GM23248 (cell line): ENCODE data around the gene MRPL38. TPM values are rescaled to one million over a fixed set of nuclear protein-coding genes. Genes with fewer than 3 reads are reported as not detected.

Source experiments
- DNase-seq: peaks from one replicate; pipeline ENCODE4 v3.0.0-alpha.2; 2015
- H2AFZ ChIP-seq: fragments of 200-600 bp; sonication (generic); 2 replicates; pipeline ENCODE4 v1.6.1; 2016; ENCODE audit warnings: antibody characterized with exemption
- H3F3A ChIP-seq: fragments of 200-600 bp; sonication (generic); 2 replicates; pipeline ENCODE4 v1.6.1; 2016; ENCODE audit warnings: mild to moderate bottlenecking, antibody characterized with exemption, mixed run types; ENCODE audit not compliant: insufficient read depth
- H3K27ac ChIP-seq: fragments of 200-600 bp; sonication (generic); 2 replicates; pipeline ENCODE4 v1.5.1; 2016; ENCODE audit warnings: mild to moderate bottlenecking
- H3K27me3 ChIP-seq: fragments of 200-600 bp; sonication (generic); replicated peaks from 2 replicates; pipeline ENCODE4 v1.6.1; 2016; ENCODE audit warnings: mild to moderate bottlenecking; ENCODE audit not compliant: insufficient read depth
- H3K36me3 ChIP-seq: fragments of 200-600 bp; sonication (generic); 2 replicates; pipeline ENCODE4 v1.6.1; 2016; ENCODE audit warnings: low read depth, mild to moderate bottlenecking
- H3K4me1 ChIP-seq: fragments of 200-600 bp; sonication (generic); 2 replicates; pipeline ENCODE4 v1.6.1; 2016; ENCODE audit warnings: mild to moderate bottlenecking; ENCODE audit not compliant: insufficient read depth
- H3K4me2 ChIP-seq: fragments of 200-600 bp; sonication (generic); one replicate; pipeline ENCODE4 v1.6.1; 2016; ENCODE audit warnings: mild to moderate bottlenecking; ENCODE audit not compliant: unreplicated experiment
- H3K4me3 ChIP-seq: fragments of 200-600 bp; sonication (generic); 2 replicates; pipeline ENCODE4 v1.5.1; 2016; ENCODE audit warnings: mild to moderate bottlenecking
- H3K79me2 ChIP-seq: fragments of 200-600 bp; sonication (generic); 2 replicates; pipeline ENCODE4 v1.6.1; 2016; ENCODE audit warnings: mild to moderate bottlenecking; ENCODE audit not compliant: insufficient read depth
- H3K9ac ChIP-seq: fragments of 200-600 bp; sonication (generic); 2 replicates; pipeline ENCODE4 v1.6.1; 2016; ENCODE audit warnings: mild to moderate bottlenecking
- H3K9me2 ChIP-seq: fragments of 200-600 bp; sonication (generic); 2 replicates; pipeline ENCODE4 v1.6.1; 2016; ENCODE audit warnings: mixed run types, mild to moderate bottlenecking, moderate library complexity; ENCODE audit not compliant: insufficient read depth
- H3K9me3 ChIP-seq: fragments of 200-600 bp; sonication (generic); one replicate; pipeline ENCODE4 v1.6.1; 2017; ENCODE audit warnings: low read depth
- H4K20me1 ChIP-seq: fragments of 200-600 bp; sonication (generic); 2 replicates; pipeline ENCODE4 v1.6.0; 2016; ENCODE audit not compliant: insufficient read depth
- EZH2 ChIP-seq: fragments of 200-600 bp; sonication (generic); IDR thresholded peaks from 2 replicates; pipeline ENCODE4 v1.6.1; 2018; ENCODE audit warnings: antibody characterized with exemption, mild to moderate bottlenecking; ENCODE audit not compliant: insufficient read depth, poor library complexity, severe bottlenecking
- EZH2phosphoT487 ChIP-seq: fragments of 200-600 bp; sonication (generic); IDR thresholded peaks from 2 replicates; pipeline ENCODE4 v1.6.1; 2018; ENCODE audit warnings: antibody characterized with exemption, moderate library complexity, mild to moderate bottlenecking, low read depth; ENCODE audit not compliant: insufficient read depth
- WGBS, 2 experiments: methylation state at CpG; one replicate each; pipeline ENCODE4 v1.1.6; 2015 to 2017; ENCODE audit warnings: low lambda C conversion rate in 2 of 2, low coverage in 1 of 2; ENCODE audit errors: missing lambda C conversion rate in 2 of 2; 5-methylcytosine and 5-hydroxymethylcytosine counted together
- in situ Hi-C: fragments of 300-500 bp; cut with MboI; formaldehyde crosslinking; loops from 2 replicates; pipeline ENCODE4 v1.15.0; 2020
- polyA plus RNA-seq: library from polyadenylated mRNA; unstranded; fragments of >200 nt; fragmentation: Nextera tagmentation; extraction: Ambion mirVana; gene quantifications from 2 replicates; pipeline ENCODE4 v1.2.1, GENCODE V29; 2016
- total RNA-seq: library from RNA; depleted of rRNA; stranded (reverse); fragments of >200 nt; shearing (Covaris generic); gene quantifications from 2 replicates; pipeline ENCODE4 v1.2.3, GENCODE V29; 2014

The MRPL38 gene
- total and polyA plus RNA-seq, 2 experiments from 2014 or later = 18.8 to 51.9 TPM

GRCh38 chr17:75937652-75938051 is 33.0 kb upstream of the MRPL38 start:
- in situ Hi-C loops = no loop called here
- Histone ChIP-seq H3K27ac (no peak overlapping the region), H3K36me3 (no peaks in the 10 kb centered on the region), H3K9me2 (no peaks in the 10 kb centered on the region), H3K4me2 (no peak overlapping the region), H3K4me1 (0 out of 2 replicates have a peak, but pooled peaks cover 6% of the 10 kb centered on the region), H3K79me2 (no peaks in the 10 kb centered on the region), H4K20me1 (no peaks in the 10 kb centered on the region), H3K27me3 (no peaks in the 10 kb centered on the region), H3K9ac (no peak overlapping the region), H3K9me3 (no peaks in the 10 kb centered on the region), H2AFZ (no peak overlapping the region), H3K4me3 (no peak overlapping the region), H3F3A (peaks cover 13% of the 10 kb centered on the region; the same call in 1 of the 2 replicates)
- 75 to 80% methylated on average over 13 of the region's 13 CpGs for WGBS, 2 experiments
- TF ChIP-seq EZH2 (no peak), EZH2phosphoT487 (no peak)
- DNase-seq = no peak

GRCh38 chr17:75933808-75934207 is 29.1 kb upstream of the MRPL38 start:
- WGBS, 2 experiments = 69 to 73% methylated on average over 4 of the region's 4 CpGs
- DNase-seq = no peak
- no peaks in the 10 kb centered on the region for H3K9me2 ChIP-seq
- no peaks in the 10 kb centered on the region for H3K9me3 ChIP-seq
- no peak overlapping the region for H3K9ac ChIP-seq
- no peak for TF ChIP-seq EZH2
- H3F3A ChIP-seq = no peaks in the 10 kb centered on the region
- H3K4me2 ChIP-seq = no peak overlapping the region
- no peaks in the 10 kb centered on the region for H3K4me1 ChIP-seq
- H3K27me3 ChIP-seq = no peaks in the 10 kb centered on the region
- no peaks in the 10 kb centered on the region for H3K79me2 ChIP-seq
- no peak overlapping the region for H3K4me3 ChIP-seq
- no peaks in the 10 kb centered on the region for H3K36me3 ChIP-seq
- H3K27ac ChIP-seq = no peak overlapping the region
- in situ Hi-C loops = no loop called here
- no peak overlapping the region for H2AFZ ChIP-seq
- H4K20me1 ChIP-seq = no peaks in the 10 kb centered on the region

GRCh38 chr17:75932852-75933251 is 28.2 kb upstream of the MRPL38 start:
- 80 to 90% methylated on average over 5 of the region's 5 CpGs for WGBS, 2 experiments
- Histone ChIP-seq H3K4me3 (no peak overlapping the region), H3F3A (no peaks in the 10 kb centered on the region), H3K9ac (no peak overlapping the region), H3K36me3 (no peaks in the 10 kb centered on the region), H3K27me3 (no peaks in the 10 kb centered on the region), H3K79me2 (no peaks in the 10 kb centered on the region), H3K4me1 (no peaks in the 10 kb centered on the region), H3K27ac (no peak overlapping the region), H3K4me2 (no peak overlapping the region), H2AFZ (no peak overlapping the region), H3K9me3 (no peaks in the 10 kb centered on the region), H3K9me2 (no peaks in the 10 kb centered on the region), H4K20me1 (no peaks in the 10 kb centered on the region)
- TF ChIP-seq EZH2 (no peak), EZH2phosphoT487 (no peak)
- in situ Hi-C loops = no loop called here
- DNase-seq = no peak

GRCh38 chr17:75931062-75931461 is 26.4 kb upstream of the MRPL38 start:
- H2AFZ ChIP-seq = no peak overlapping the region
- H3K27me3 ChIP-seq = no peaks in the 10 kb centered on the region
- in situ Hi-C loops = no loop called here
- no peaks in the 10 kb centered on the region for H3F3A ChIP-seq
- no peaks in the 10 kb centered on the region for H4K20me1 ChIP-seq
- no peak for DNase-seq
- no peaks in the 10 kb centered on the region for H3K36me3 ChIP-seq
- no peaks in the 10 kb centered on the region for H3K9me2 ChIP-seq
- no peaks in the 10 kb centered on the region for H3K9me3 ChIP-seq
- H3K27ac ChIP-seq = no peak overlapping the region
- TF ChIP-seq EZH2phosphoT487 = no peak
- TF ChIP-seq EZH2 = no peak
- H3K4me3 ChIP-seq = no peak overlapping the region
- no peak overlapping the region for H3K9ac ChIP-seq
- H3K4me2 ChIP-seq = no peak overlapping the region
- H3K79me2 ChIP-seq = no peaks in the 10 kb centered on the region
- no peaks in the 10 kb centered on the region for H3K4me1 ChIP-seq
- 91 to 98% methylated on average over 4 of the region's 4 CpGs for WGBS, 2 experiments
